Upper lobe of left lung (tissue), 6 donors: ENCODE results near the gene NKX2-1. TPM values are rescaled to one million over a fixed set of nuclear protein-coding genes. Genes with fewer than 3 reads are reported as not detected.

Source experiments
- ATAC-seq, 2 donors: fragments of 200-7000 bp; cut with Tn5 transposase; one replicate each; pipeline ENCODE4 v1.9.1; 2022; ENCODE audit warnings: mild to moderate bottlenecking in 2 of 2, moderate library complexity in 2 of 2; ENCODE audit not compliant: low FRiP score in 2 of 2
- DNase-seq, 2 donors: peaks; one replicate each; pipeline ENCODE4 v3.0.0-alpha.2; 2019 to 2020
- H3K27ac ChIP-seq, 4 donors: fragments of 200-600 bp; sonication (generic); one replicate each; pipeline ENCODE4 v1.5.1; 2016 to 2019
- H3K27me3 ChIP-seq, 4 donors: fragments of 200-600 bp; sonication (generic); one replicate each; pipeline ENCODE4 v1.5.1; 2017 to 2019
- H3K36me3 ChIP-seq, 4 donors: fragments of 200-600 bp; sonication (generic); one replicate each; pipeline ENCODE4 v1.5.1; 2016 to 2019
- H3K4me1 ChIP-seq, 4 donors: fragments of 200-600 bp; sonication (generic); one replicate each; pipeline ENCODE4 v1.5.1; 2018 to 2019
- H3K4me3 ChIP-seq, 4 donors: fragments of 200-600 bp; sonication (generic); one replicate each; pipeline ENCODE4 v1.5.1; 2017 to 2019; ENCODE audit warnings: mild to moderate bottlenecking in 2 of 4, moderate library complexity in 1 of 4
- H3K9me3 ChIP-seq, 4 donors: fragments of 200-600 bp; sonication (generic); one replicate each; pipeline ENCODE4 v1.5.1; 2018 to 2019
- EP300 ChIP-seq, 4 donors: sonication (generic); formaldehyde crosslinking; IDR thresholded peaks; one replicate each; pipeline ENCODE4 v1.5.1; 2017; ENCODE audit warnings: antibody characterized with exemption in 4 of 4, control low read depth in 2 of 4
- POLR2A ChIP-seq, 4 donors: fragments of 450-650 bp; IDR thresholded peaks; one replicate each; pipeline ENCODE4 v1.5.1; 2016 to 2017; ENCODE audit warnings: antibody characterized with exemption in 4 of 4, mild to moderate bottlenecking in 2 of 4
- POLR2AphosphoS5 ChIP-seq, 2 donors: sonication (generic); formaldehyde crosslinking; IDR thresholded peaks; one replicate each; pipeline ENCODE4 v1.5.1; 2017; ENCODE audit warnings: antibody characterized with exemption in 2 of 2
- WGBS, 2 donors: methylation state at CpG; one replicate each; pipeline ENCODE4 v1.1.5; 2017 to 2018; 5-methylcytosine and 5-hydroxymethylcytosine counted together
- total RNA-seq, 6 donors: library from RNA; depleted of rRNA in 4 of 6; stranded (reverse); fragments of >200 nt in 4 of 6; gene quantifications; one replicate each; pipeline versions ENCODE4 v1.1.0 to v1.2.1, GENCODE V29; 2016 to 2021
- TF ChIP-seq, protein P1 (sequence below), 6 experiments: fragments of 450-650 bp in 4 of 6; fragments of 200-600 bp in 2 of 6; sonication (generic) in 2 of 6; IDR thresholded peaks; one replicate each; pipeline ENCODE4 v1.5.1; 2016 to 2019; ENCODE audit warnings: antibody characterized with exemption in 6 of 6
- donor health status: DM: no; HTN: no; CAD: no; lungs with moderate emphysema.
- donor health status: DM: no; HTN: yes; CAD: no; lungs with severe emphysema.

Gene NKX2-1
- total RNA-seq, 6 donors from 2014 or later = 140 to 467 (median 284) TPM

DNA sequence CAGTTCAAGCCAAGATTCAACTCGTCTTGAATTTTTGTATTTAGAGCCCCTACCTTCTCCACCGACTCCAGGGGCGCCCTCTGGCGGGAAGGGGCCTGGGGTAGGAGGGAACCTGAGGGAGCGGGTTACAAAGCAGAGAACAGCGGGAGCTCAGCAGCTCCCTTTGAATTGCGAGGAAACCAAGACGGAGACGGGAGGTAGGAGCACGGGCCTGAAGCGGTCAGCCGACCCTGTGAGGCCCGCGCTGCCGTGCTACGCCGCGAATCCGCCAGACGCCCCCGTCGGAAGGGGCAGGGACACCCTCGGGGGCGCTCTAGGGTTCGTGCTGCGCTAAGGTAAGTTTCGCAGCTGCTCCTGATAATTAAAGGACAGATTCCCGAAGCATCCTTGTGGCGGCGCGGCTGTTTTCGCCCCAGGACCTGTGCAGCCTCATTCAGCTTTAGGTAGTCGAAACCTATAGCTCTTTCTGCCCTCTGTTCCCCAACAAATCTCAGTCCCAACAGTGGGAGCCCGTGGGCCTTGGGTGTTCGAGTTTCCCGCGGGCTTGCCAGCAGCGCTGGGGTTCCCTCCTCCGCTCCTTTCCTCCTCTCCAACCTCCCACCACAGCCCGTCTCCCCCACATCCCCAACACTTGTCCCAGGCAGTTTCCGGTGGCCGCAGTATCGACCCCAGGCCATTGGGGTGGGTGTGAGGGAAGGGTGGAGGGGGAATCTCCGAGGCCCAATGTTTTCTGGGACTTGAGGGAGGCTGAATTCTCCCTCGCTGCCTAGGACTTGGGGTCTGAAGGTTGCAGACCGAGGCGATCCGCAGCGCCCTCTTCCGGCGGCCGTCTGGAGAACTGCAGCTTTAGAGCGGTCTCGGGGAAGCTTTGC, 5.1 kb upstream of the NKX2-1 start:
- Histone ChIP-seq H3K9me3 (no peaks in the 10 kb centered on the region), H3K4me1 (peaks cover 10 to 43% (median 17%) of the 10 kb centered on the region in 4 donors), H3K27ac (peak overlapping the region; percentile 2 to 88 (median 67)), H3K27me3 (peaks cover 0 to 37% (median 8%) of the 10 kb centered on the region in 4 donors), H3K4me3 (peak overlapping the region in 3 of 4 donors; percentile 32 to 41 (median 41)), H3K36me3 (no peaks in the 10 kb centered on the region)
- ATAC-seq = peak; percentile 29 to 77
- no peak for TF ChIP-seq POLR2A (IDR thresholded peaks at IDR 0.05)
- no peak for TF ChIP-seq EP300 (IDR thresholded peaks at IDR 0.05)
- TF ChIP-seq, protein P1, sequence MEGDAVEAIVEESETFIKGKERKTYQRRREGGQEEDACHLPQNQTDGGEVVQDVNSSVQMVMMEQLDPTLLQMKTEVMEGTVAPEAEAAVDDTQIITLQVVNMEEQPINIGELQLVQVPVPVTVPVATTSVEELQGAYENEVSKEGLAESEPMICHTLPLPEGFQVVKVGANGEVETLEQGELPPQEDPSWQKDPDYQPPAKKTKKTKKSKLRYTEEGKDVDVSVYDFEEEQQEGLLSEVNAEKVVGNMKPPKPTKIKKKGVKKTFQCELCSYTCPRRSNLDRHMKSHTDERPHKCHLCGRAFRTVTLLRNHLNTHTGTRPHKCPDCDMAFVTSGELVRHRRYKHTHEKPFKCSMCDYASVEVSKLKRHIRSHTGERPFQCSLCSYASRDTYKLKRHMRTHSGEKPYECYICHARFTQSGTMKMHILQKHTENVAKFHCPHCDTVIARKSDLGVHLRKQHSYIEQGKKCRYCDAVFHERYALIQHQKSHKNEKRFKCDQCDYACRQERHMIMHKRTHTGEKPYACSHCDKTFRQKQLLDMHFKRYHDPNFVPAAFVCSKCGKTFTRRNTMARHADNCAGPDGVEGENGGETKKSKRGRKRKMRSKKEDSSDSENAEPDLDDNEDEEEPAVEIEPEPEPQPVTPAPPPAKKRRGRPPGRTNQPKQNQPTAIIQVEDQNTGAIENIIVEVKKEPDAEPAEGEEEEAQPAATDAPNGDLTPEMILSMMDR (IDR thresholded peaks at IDR 0.05) = peak in 4 of 6 experiments; percentile 20 to 76 (median 64)
- TF ChIP-seq POLR2AphosphoS5 (IDR thresholded peaks at IDR 0.05) = no peak
- DNase-seq = peak; percentile 71 to 93
- WGBS, 2 donors = 10 to 11% methylated on average over 29 to 54 of the region's 54 CpGs

DNA sequence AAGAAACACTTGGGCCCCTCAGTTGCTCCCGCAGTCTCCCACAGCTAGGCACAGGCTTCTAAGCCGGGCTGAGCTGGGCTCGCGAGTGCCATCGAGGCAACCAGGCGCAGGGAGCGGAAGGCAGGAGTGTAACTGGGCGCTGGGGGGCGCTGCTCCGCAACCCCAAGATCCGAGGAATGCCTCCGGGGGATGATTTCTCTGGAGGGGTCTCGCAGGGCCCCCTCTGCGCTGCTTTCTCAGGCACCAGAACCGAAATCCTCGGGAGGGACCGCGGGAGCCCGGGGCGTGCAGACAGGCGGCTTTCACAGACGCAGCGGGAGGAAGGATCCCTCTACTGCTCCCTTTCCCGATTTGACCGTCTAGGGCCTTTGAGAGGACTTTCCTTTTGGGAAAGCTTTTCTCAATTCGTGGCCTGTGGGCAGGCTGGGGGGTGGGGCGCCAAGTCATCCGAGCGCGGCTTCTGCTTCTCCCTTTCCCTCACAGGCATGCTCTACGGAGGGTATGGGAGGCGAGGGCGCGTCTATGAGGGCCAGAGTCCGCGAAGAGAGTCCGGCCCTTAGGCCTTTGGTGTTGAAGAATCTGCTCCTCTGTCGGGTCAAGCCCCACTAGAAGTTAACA, 4.3 kb upstream of the NKX2-1 start:
- peak overlapping the region; percentile 2 to 88 (median 67) for H3K27ac ChIP-seq
- peaks cover 15 to 51% (median 23%) of the 10 kb centered on the region in 4 donors for H3K4me1 ChIP-seq

DNA sequence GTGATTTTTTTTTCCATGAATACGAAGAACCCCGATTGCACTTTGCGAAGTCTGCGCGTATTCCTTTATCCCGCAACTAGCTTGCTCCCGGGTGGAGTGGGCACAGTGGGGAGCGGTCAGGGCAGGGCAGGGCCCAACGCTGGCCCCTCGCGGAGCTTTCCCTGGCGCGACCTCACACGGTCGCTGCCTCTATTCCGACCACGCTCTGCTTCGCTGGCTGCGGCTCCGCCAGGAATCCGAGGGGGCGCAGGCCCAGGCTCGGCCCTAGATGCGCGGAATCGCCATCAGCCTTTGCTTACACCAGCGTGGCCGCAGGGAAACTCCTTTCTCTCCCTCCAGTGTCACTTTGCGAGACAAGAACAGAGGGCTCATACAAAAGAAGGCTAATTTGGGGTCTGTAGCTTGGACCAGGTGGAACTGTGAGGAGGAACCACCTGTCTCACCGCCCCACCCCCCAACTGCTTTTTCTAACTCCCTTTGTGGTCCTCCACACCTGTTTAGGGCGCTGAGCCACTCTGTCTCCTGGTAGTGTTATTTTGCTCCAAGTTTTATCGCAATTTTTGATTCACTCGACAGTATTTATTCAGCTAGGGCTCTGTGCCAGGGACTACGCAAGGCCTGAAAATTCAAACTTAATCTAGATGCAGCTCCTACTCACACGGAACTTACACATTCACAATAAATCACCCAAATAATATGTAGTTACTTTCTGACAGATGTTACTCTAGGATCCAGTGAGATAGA, 3.1 kb upstream of the NKX2-1 start:
- DNase-seq = peak; percentile 26 to 59
- peak overlapping the region; percentile 83 to 93 (median 88) for H3K27ac ChIP-seq

More for the DNA sequence above, 4.3 kb upstream of the NKX2-1 start:
- Histone ChIP-seq H3K9me3 (no peaks in the 10 kb centered on the region), H3K27me3 (peaks cover 0 to 38% (median 10%) of the 10 kb centered on the region in 4 donors), H3K4me3 (peak overlapping the region in 3 of 4 donors; percentile 32 to 41 (median 41)), H3K36me3 (no peaks in the 10 kb centered on the region)
- 6 to 28% methylated on average over 11 to 38 of the region's 38 CpGs for WGBS, 2 donors
- TF ChIP-seq POLR2AphosphoS5 (IDR thresholded peaks at IDR 0.05) (no peak), POLR2A (IDR thresholded peaks at IDR 0.05) (peak in 1 of 4 donors; percentile 23), EP300 (IDR thresholded peaks at IDR 0.05) (no peak)
- TF ChIP-seq, protein P1 (IDR thresholded peaks at IDR 0.05) = peak in 2 of 6 experiments; percentile 24 to 31
- ATAC-seq (peak in 1 of 2 donors; percentile 20), DNase-seq (peak; percentile 53 to 78)

DNA sequence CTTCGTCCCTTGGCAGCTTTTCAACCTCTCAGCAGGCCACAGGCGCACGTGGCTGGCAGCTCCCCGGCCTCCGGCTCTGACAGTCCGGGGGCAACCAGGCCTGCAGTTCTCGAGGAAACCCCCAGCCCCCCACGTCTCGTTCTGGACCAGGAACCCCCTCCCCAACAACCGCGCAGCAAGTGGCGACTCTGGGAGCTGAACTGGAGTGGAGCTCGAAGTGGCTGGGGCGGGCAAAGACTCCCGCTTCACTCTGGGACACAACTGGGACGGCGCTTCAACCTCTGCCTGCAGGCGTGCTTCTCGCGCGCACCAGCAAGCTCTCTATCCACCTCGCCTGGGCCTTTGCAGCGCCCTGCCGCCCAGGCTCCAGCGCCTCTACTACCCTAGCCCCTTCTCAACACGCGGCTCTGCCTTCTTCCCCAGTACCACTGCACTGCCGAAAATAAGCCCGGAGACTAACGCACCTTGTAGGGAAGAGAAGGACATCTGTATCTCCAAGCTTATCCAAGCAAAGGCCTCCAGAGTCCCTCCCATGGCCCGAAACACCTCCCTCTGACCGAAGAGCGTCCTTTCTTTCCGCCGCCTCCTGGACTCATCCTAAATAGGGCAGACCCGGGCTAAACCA, 2.4 kb upstream of the NKX2-1 start:
- Histone ChIP-seq H3K36me3 (no peaks in the 10 kb centered on the region), H3K27ac (peak overlapping the region; percentile 83 to 93 (median 88)), H3K9me3 (no peaks in the 10 kb centered on the region), H3K4me3 (peak overlapping the region in 3 of 4 donors; percentile 2 to 54 (median 52)), H3K27me3 (peaks cover 0 to 54% (median 21%) of the 10 kb centered on the region in 4 donors), H3K4me1 (peaks cover 16 to 68% (median 31%) of the 10 kb centered on the region in 4 donors)
- peak in 1 of 4 donors; percentile 11 for TF ChIP-seq POLR2A (IDR thresholded peaks at IDR 0.05)
- TF ChIP-seq POLR2AphosphoS5 (IDR thresholded peaks at IDR 0.05) = no peak
- TF ChIP-seq EP300 (IDR thresholded peaks at IDR 0.05) = no peak
- TF ChIP-seq, protein P1 (IDR thresholded peaks at IDR 0.05) = no peak
- DNase-seq = peak; percentile 37 to 75
- 4 to 8% methylated on average over 9 to 29 of the region's 36 CpGs for WGBS, 2 donors
- no peak for ATAC-seq

More for the DNA sequence above, 3.1 kb upstream of the NKX2-1 start:
- Histone ChIP-seq H3K36me3 (no peaks in the 10 kb centered on the region), H3K9me3 (no peaks in the 10 kb centered on the region), H3K4me3 (peak overlapping the region in 3 of 4 donors; percentile 2 to 52 (median 24)), H3K4me1 (peaks cover 16 to 62% (median 31%) of the 10 kb centered on the region in 4 donors), H3K27me3 (peaks cover 0 to 48% (median 18%) of the 10 kb centered on the region in 4 donors)
- WGBS, 2 donors = 8 to 14% methylated on average over 15 to 35 of the region's 35 CpGs
- TF ChIP-seq EP300 (IDR thresholded peaks at IDR 0.05) (no peak), POLR2A (IDR thresholded peaks at IDR 0.05) (peak in 1 of 4 donors; percentile 42)
- ATAC-seq = no peak
